Natural killer cell treated with Interleukin-12 subunit alpha and Interleukin-12 subunit beta and Interleukin-15 and Interleukin-18, amount 100 ng/mL, for 72 hours (primary cell): Measurements from ENCODE around the gene PSME3IP1. TPM values are rescaled to one million over a fixed set of nuclear protein-coding genes. Genes with fewer than 3 reads are reported as not detected.
A peak's percentile ranks its signal among the peaks of the same experiment; 100 is the strongest.

Experiments used
- ATAC-seq, 2 donors: fragments of 150-1000 bp; cut with Tn5 transposase in 1 of 2; sonication (Bioruptor Pico), chemical (Tn5 transposase) in 1 of 2; 2 replicates each; pipeline ENCODE4 v1.10.0; 2021
- DNase-seq: peaks from one replicate; pipeline ENCODE4 v3.0.0; 2022; ENCODE audit warnings: low spot score
- H3K27ac Mint-ChIP-seq, 2 donors: 1 replicate in 1 of 2; 2 replicates in 1 of 2; pipeline ENCODE4 v1.8.0; 2022; ENCODE audit warnings: mixed read lengths in 2 of 2, mild to moderate bottlenecking in 1 of 2, moderate library complexity in 1 of 2
- H3K27me3 Mint-ChIP-seq, 2 donors: 1 replicate in 1 of 2; 2 replicates in 1 of 2; pipeline ENCODE4 v1.8.0; 2022; ENCODE audit warnings: mixed read lengths in 2 of 2
- H3K36me3 Mint-ChIP-seq: one replicate; pipeline ENCODE4 v1.8.0; 2022; ENCODE audit warnings: mixed read lengths
- H3K4me1 Mint-ChIP-seq, 2 donors: 1 replicate in 1 of 2; 2 replicates in 1 of 2; pipeline ENCODE4 v1.8.0; 2022; ENCODE audit warnings: low read depth in 2 of 2, mixed read lengths in 2 of 2, mild to moderate bottlenecking in 1 of 2
- H3K4me3 Mint-ChIP-seq: one replicate; pipeline ENCODE4 v1.8.0; 2022; ENCODE audit warnings: mixed read lengths
- H3K9me3 Mint-ChIP-seq: 2 replicates; pipeline ENCODE4 v1.8.0; 2022; ENCODE audit warnings: mixed read lengths
- total RNA-seq, 2 donors: library from RNA; stranded (reverse); gene quantifications; one replicate each; pipeline ENCODE4 v1.2.3, GENCODE V29; 2022

Gene PSME3IP1
- total RNA-seq, 2 donors from 2014 or later = 117 to 121 TPM

DNA sequence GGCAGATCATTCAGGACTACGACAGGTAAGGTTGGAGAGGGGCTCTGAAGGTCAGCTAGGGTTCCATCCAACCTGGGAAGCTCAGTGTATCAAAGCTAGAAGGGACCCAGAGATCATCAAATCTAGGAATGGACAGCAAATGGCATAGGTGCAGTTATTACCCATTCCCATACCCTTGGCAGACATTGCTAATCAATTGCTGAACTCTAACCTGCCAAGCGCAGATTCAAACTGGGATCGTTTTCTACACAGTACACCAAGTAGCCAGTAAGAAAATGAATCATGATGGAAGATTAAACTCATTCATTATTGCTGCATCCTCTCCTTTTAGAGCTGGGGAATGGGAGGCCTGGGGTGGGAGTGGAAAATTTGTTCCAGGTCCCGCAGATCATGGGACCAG is 59.9 kb downstream of the PSME3IP1 start:
- no peak overlapping the region for H3K4me3 Mint-ChIP-seq
- H3K9me3 Mint-ChIP-seq = no peaks in the 10 kb centered on the region
- no peak for ATAC-seq
- H3K4me1 Mint-ChIP-seq = peaks cover 19 to 38% of the 10 kb centered on the region in 2 donors
- no peaks in the 10 kb centered on the region for H3K27me3 Mint-ChIP-seq
- no peaks in the 10 kb centered on the region for H3K36me3 Mint-ChIP-seq
- no peak for DNase-seq
- H3K27ac Mint-ChIP-seq = peak overlapping the region in 1 of 2 donors; percentile 53

- H3K27ac Mint-ChIP-seq = no peak overlapping the region
- peaks cover 19 to 34% of the 10 kb centered on the region in 2 donors for H3K4me1 Mint-ChIP-seq
These were observed 60.5 kb downstream of the PSME3IP1 start for GRCh38 chr16:57125376-57125775.

DNA sequence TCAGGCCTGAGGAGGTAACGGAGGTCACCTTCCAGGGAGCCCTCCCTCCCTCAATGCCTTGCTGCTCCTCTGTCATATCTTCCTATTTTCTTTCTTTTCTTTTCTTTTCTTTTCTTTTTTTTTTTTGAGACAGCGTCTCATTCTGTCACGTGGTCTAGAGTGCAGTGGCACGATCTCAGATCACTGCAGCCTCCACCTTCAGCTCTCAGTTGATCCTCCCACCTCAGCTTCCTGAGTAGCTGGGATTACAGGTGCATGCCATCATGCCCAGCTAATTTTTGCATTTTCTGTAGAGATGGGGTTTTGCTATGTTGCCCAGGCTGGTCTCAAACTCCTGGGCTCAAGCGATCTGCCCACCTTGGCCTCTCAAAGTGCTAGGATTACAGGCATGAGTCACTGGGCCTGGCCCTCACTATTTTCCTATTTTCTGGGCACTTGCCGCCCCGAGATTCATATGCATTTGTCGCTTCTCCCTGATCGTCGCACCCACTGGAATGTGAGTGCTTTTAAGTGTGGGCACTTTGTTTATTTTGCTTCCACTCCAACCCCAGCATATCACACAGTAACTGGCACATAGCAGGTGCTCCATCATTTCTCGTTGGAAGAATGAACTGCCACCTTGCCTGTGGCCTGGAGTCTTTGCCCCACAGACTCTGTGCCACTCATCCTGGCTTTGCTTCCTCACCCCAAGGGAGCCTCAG is 61.7 kb downstream of the PSME3IP1 start:
- Mint-ChIP-seq H3K4me1 (peaks cover 18 to 30% of the 10 kb centered on the region in 2 donors), H3K4me3 (no peak overlapping the region), H3K27me3 (no peaks in the 10 kb centered on the region), H3K27ac (no peak overlapping the region), H3K36me3 (no peaks in the 10 kb centered on the region), H3K9me3 (no peaks in the 10 kb centered on the region)
- ATAC-seq (no peak), DNase-seq (no peak)

More at GRCh38 chr16:57125376-57125775, 60.5 kb downstream of the PSME3IP1 start:
- DNase-seq (no peak), ATAC-seq (no peak)
- H3K4me3 Mint-ChIP-seq = no peak overlapping the region
- no peaks in the 10 kb centered on the region for H3K36me3 Mint-ChIP-seq
- no peaks in the 10 kb centered on the region for H3K27me3 Mint-ChIP-seq
- no peaks in the 10 kb centered on the region for H3K9me3 Mint-ChIP-seq

DNA sequence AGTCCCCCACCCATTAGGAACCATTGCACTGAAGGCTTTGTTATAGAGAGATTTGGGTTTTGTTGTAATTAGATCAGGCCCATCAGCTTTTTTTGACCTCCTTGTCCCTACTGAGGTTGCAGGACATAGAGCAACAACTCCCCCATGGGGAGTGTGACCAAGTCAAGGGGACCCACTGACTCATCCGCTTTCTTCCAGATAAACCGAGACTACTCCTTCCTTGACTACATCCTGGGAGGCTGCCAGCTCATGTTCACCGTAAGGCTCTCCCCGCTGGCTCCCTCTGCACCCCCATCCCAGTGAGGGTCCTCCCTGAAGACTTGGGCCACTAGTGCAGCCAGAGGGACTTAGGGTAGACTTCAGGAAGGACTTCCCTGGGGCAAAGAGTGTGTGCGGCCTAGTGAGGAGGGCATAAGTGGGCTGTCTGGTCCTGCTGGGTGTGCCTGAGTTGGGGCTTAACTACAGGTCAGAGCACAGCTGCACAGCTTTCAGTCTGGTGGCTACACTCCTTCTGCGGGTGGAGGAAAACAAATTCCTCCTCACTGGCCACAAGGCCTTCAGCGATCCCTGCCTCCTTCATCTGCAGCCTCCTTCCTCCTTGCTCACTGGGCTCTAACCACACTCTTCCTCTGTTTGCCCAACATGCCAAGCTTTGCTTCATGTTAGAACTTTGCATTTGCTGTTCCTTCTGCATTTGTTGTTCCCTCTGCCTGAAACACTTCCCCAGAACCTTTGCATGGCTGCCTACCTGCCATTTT is 62.4 kb downstream of the PSME3IP1 start:
- H3K27ac Mint-ChIP-seq = no peak overlapping the region
- no peaks in the 10 kb centered on the region for H3K27me3 Mint-ChIP-seq
- H3K9me3 Mint-ChIP-seq = no peaks in the 10 kb centered on the region
- no peak overlapping the region for H3K4me3 Mint-ChIP-seq
- no peak for ATAC-seq
- no peaks in the 10 kb centered on the region for H3K36me3 Mint-ChIP-seq
- no peak for DNase-seq
- H3K4me1 Mint-ChIP-seq = peaks cover 11 to 24% of the 10 kb centered on the region in 2 donors

- DNase-seq (no peak), ATAC-seq (no peak)
- no peaks in the 10 kb centered on the region for H3K36me3 Mint-ChIP-seq
- H3K27me3 Mint-ChIP-seq = no peaks in the 10 kb centered on the region
- no peaks in the 10 kb centered on the region for H3K9me3 Mint-ChIP-seq
- H3K27ac Mint-ChIP-seq = no peak overlapping the region
- no peak overlapping the region for H3K4me3 Mint-ChIP-seq
- H3K4me1 Mint-ChIP-seq = peaks cover 0 to under 1% of the 10 kb centered on the region in 2 donors
These were observed 67.3 kb downstream of the PSME3IP1 start for GRCh38 chr16:57118461-57119084.

- no peak overlapping the region for H3K4me3 Mint-ChIP-seq
These were observed 70.2 kb downstream of the PSME3IP1 start for GRCh38 chr16:57115514-57116182.

GRCh38 chr16:57115168-57115513 is 70.7 kb downstream of the PSME3IP1 start:
- Mint-ChIP-seq H3K4me1 (no peaks in the 10 kb centered on the region), H3K27ac (no peak overlapping the region)

More at GRCh38 chr16:57115514-57116182, 70.2 kb downstream of the PSME3IP1 start:
- H3K4me1 Mint-ChIP-seq = no peaks in the 10 kb centered on the region
- no peaks in the 10 kb centered on the region for H3K9me3 Mint-ChIP-seq
- DNase-seq (no peak), ATAC-seq (no peak)
- no peaks in the 10 kb centered on the region for H3K36me3 Mint-ChIP-seq
- no peak overlapping the region for H3K27ac Mint-ChIP-seq
- H3K27me3 Mint-ChIP-seq = no peaks in the 10 kb centered on the region

GRCh38 chr16:57113664-57114063 is 72.2 kb downstream of the PSME3IP1 start:
- no peaks in the 10 kb centered on the region for H3K4me1 Mint-ChIP-seq
- no peaks in the 10 kb centered on the region for H3K27me3 Mint-ChIP-seq
- H3K4me3 Mint-ChIP-seq = no peak overlapping the region
- ATAC-seq = no peak
- no peaks in the 10 kb centered on the region for H3K36me3 Mint-ChIP-seq
- no peaks in the 10 kb centered on the region for H3K9me3 Mint-ChIP-seq
- H3K27ac Mint-ChIP-seq = no peak overlapping the region
- no peak for DNase-seq

More at GRCh38 chr16:57115168-57115513, 70.7 kb downstream of the PSME3IP1 start:
- DNase-seq = no peak
- no peaks in the 10 kb centered on the region for H3K9me3 Mint-ChIP-seq
- no peak overlapping the region for H3K4me3 Mint-ChIP-seq
- H3K36me3 Mint-ChIP-seq = no peaks in the 10 kb centered on the region
- H3K27me3 Mint-ChIP-seq = no peaks in the 10 kb centered on the region
- no peak for ATAC-seq

DNA sequence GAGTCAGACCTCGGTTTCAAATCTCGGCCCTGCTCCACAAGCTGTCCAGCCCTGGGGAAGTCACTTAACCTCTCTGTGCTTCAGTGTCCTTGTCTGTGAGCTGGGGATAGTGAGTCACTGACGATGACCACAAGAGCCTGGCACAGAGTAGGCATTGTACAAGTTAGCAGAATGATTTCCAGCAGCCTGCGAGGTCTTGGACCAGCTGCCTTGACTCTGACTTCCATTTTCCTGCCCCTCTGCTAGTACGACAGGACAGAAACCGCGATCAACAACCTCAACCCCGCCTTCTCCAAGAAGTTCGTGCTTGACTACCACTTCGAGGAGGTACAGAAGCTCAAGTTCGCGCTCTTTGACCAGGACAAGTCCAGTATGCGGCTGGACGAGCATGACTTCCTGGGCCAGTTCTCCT is 72.8 kb downstream of the PSME3IP1 start:
- Mint-ChIP-seq H3K4me3 (no peak overlapping the region), H3K27ac (no peak overlapping the region)
- DNase-seq = no peak

DNA sequence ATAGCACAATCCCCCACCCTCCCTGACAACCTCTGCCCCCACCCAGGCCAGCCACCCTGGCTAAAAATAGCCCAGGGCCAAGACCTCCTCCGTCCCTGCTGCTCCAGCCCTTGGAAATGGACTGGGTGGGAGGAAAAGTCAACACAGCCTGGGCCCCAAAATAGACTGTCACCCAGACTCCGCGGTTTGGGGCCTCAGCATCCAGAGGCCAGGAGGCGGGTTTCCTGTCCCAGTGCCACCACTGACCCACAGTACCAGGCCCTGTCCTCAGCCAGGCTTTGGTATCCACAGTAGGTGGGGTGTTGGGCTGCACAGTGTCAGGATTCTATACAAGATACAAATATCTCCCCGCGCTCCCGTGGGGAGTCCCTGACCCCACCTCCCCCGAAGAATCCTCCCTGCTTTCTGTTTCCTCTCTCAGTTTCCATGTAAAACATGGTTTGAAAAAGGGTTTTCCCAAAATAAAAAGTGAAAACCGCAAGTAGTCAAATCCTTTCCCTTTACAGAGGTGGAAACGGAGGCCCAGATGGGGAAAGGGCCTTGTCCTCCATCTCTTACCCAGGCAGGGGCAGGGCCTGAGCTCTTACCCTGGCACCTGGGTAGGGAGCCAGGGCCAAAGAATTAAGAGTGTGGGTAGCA is 73.3 kb downstream of the PSME3IP1 start:
- no peak overlapping the region for H3K27ac Mint-ChIP-seq
- no peaks in the 10 kb centered on the region for H3K36me3 Mint-ChIP-seq
- H3K9me3 Mint-ChIP-seq = no peaks in the 10 kb centered on the region
- ATAC-seq = no peak
- H3K27me3 Mint-ChIP-seq = no peaks in the 10 kb centered on the region
- no peak overlapping the region for H3K4me3 Mint-ChIP-seq
- no peak for DNase-seq
- H3K4me1 Mint-ChIP-seq = no peaks in the 10 kb centered on the region

More for the DNA sequence above, 72.8 kb downstream of the PSME3IP1 start:
- Mint-ChIP-seq H3K27me3 (no peaks in the 10 kb centered on the region), H3K36me3 (no peaks in the 10 kb centered on the region), H3K4me1 (no peaks in the 10 kb centered on the region), H3K9me3 (no peaks in the 10 kb centered on the region)
- ATAC-seq = no peak

DNA sequence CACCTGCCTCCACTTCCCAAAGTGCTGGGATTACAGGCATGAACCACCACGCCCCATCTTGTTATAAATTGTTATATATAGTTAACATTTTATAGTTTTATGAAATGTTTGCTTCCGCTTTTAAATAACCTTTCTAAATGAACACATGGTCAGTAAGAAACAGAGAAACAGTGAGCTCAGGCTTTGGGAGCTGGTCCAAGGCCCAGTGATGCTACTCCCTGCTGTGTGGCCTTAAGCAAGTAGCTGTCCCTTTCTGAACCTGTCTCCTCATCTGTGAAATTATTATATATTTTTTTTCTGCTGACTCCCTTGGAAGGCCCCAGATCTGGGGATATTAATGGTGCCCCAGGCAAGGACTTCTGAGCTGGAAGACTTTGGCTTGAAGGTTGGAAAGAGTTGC is 74.4 kb downstream of the PSME3IP1 start:
- Mint-ChIP-seq H3K4me1 (peaks cover 0 to 4% of the 10 kb centered on the region in 2 donors), H3K27me3 (no peaks in the 10 kb centered on the region), H3K4me3 (no peak overlapping the region), H3K9me3 (no peaks in the 10 kb centered on the region), H3K27ac (no peak overlapping the region), H3K36me3 (no peaks in the 10 kb centered on the region)
- ATAC-seq = no peak
- no peak for DNase-seq

- ATAC-seq = no peak
- no peaks in the 10 kb centered on the region for H3K27me3 Mint-ChIP-seq
- H3K4me3 Mint-ChIP-seq = no peak overlapping the region
- no peaks in the 10 kb centered on the region for H3K36me3 Mint-ChIP-seq
- DNase-seq = no peak
- H3K4me1 Mint-ChIP-seq = peaks cover 0 to 6% of the 10 kb centered on the region in 2 donors
- H3K9me3 Mint-ChIP-seq = no peaks in the 10 kb centered on the region
- H3K27ac Mint-ChIP-seq = no peak overlapping the region
These were observed 74.9 kb downstream of the PSME3IP1 start for GRCh38 chr16:57110937-57111336.
